Mesenchymal stem cell (in vitro differentiated cells and primary cell): ENCODE measurements around the gene CDYL2.

Experiments
- DNase-seq: peaks from one replicate; pipeline ENCODE4 v3.0.0-alpha.2; 2013
- H2AFZ ChIP-seq: one replicate; pipeline ENCODE4 v1.6.1; 2013; ENCODE audit warnings: low read depth, mild to moderate bottlenecking, control low read depth, inconsistent platforms, low read length, moderate library complexity
- H2AK5ac ChIP-seq: 2 replicates; pipeline ENCODE4 v1.6.1; 2013; ENCODE audit warnings: low read length, moderate library complexity, mild to moderate bottlenecking, inconsistent platforms; ENCODE audit not compliant: severe bottlenecking
- H2BK120ac ChIP-seq: one replicate; pipeline ENCODE4 v1.6.1; 2013; ENCODE audit warnings: low read depth, mild to moderate bottlenecking, inconsistent platforms, low read length, moderate library complexity
- H2BK12ac ChIP-seq, 2 experiments: one replicate each; pipeline ENCODE4 v1.6.1; 2013; ENCODE audit warnings: inconsistent platforms in 2 of 2, low read length in 2 of 2, mild to moderate bottlenecking in 2 of 2, moderate library complexity in 2 of 2, control low read depth in 1 of 2
- H2BK15ac ChIP-seq: one replicate; pipeline ENCODE4 v1.6.1; 2013; ENCODE audit warnings: mild to moderate bottlenecking, low read depth, inconsistent platforms; ENCODE audit not compliant: poor library complexity, severe bottlenecking
- H2BK5ac ChIP-seq: 2 replicates; pipeline ENCODE4 v1.6.1; 2013; ENCODE audit warnings: low read depth, mild to moderate bottlenecking, low read length, control low read depth, inconsistent platforms; ENCODE audit not compliant: poor library complexity, severe bottlenecking
- H3K14ac ChIP-seq, 2 experiments: one replicate each; pipeline ENCODE4 v1.6.1; 2013; ENCODE audit warnings: inconsistent platforms in 2 of 2, low read length in 2 of 2, control low read depth in 1 of 2, mild to moderate bottlenecking in 1 of 2, moderate library complexity in 1 of 2
- H3K18ac ChIP-seq, 2 experiments: one replicate each; pipeline ENCODE4 v1.6.1; 2013; ENCODE audit warnings: inconsistent platforms in 2 of 2, low read length in 2 of 2, control low read depth in 1 of 2, low read depth in 1 of 2, mild to moderate bottlenecking in 1 of 2
- H3K23ac ChIP-seq, 2 experiments: one replicate each; pipeline ENCODE4 v1.6.1; 2013; ENCODE audit warnings: inconsistent platforms in 2 of 2, low read length in 2 of 2, mild to moderate bottlenecking in 2 of 2, moderate library complexity in 2 of 2, control low read depth in 1 of 2
- H3K27ac ChIP-seq: 2 replicates; pipeline ENCODE4 v1.5.1; 2013; ENCODE audit warnings: mild to moderate bottlenecking, moderate library complexity, low read length, control low read depth, inconsistent platforms; ENCODE audit not compliant: poor library complexity, severe bottlenecking
- H3K27me3 ChIP-seq, 2 experiments: 2 replicates each; pipeline versions ENCODE4 v1.6.1 to v1.7.0; 2013; ENCODE audit warnings: low read length in 2 of 2, mild to moderate bottlenecking in 2 of 2, moderate library complexity in 2 of 2, control low read depth in 1 of 2, inconsistent platforms in 1 of 2; ENCODE audit not compliant: control insufficient read depth in 1 of 2, insufficient read depth in 1 of 2
- H3K36me3 ChIP-seq, 2 experiments: 2 replicates each; pipeline versions ENCODE4 v1.6.1 to v1.7.0; 2013; ENCODE audit warnings: low read length in 2 of 2, control low read depth in 1 of 2, inconsistent platforms in 1 of 2, low read depth in 1 of 2, mild to moderate bottlenecking in 1 of 2; ENCODE audit not compliant: insufficient read depth in 2 of 2, control insufficient read depth in 1 of 2
- H3K4ac ChIP-seq, 2 experiments: one replicate each; pipeline ENCODE4 v1.6.1; 2013; ENCODE audit warnings: inconsistent platforms in 2 of 2, low read length in 2 of 2, mild to moderate bottlenecking in 2 of 2, moderate library complexity in 2 of 2, control low read depth in 1 of 2, low read depth in 1 of 2
- H3K4me1 ChIP-seq: 2 replicates; pipeline ENCODE4 v1.6.1; 2013; ENCODE audit warnings: low read depth, low read length, control low read depth; ENCODE audit not compliant: control insufficient read depth, insufficient read depth
- H3K4me2 ChIP-seq: 2 replicates; pipeline ENCODE4 v1.6.1; 2013; ENCODE audit warnings: low read length, mild to moderate bottlenecking, inconsistent platforms; ENCODE audit not compliant: poor library complexity, severe bottlenecking
- H3K4me3 ChIP-seq, 2 experiments: 2 replicates each; pipeline versions ENCODE4 v1.5.1 to v1.7.0; 2013; ENCODE audit warnings: low read length in 2 of 2, mild to moderate bottlenecking in 2 of 2, control low read depth in 1 of 2, low read depth in 1 of 2; ENCODE audit not compliant: insufficient read depth in 1 of 2
- H3K79me1 ChIP-seq: replicated peaks from 2 replicates; pipeline ENCODE4 v1.6.1; 2013; ENCODE audit warnings: mild to moderate bottlenecking, control low read depth, low read length, inconsistent platforms; ENCODE audit not compliant: poor library complexity, severe bottlenecking
- H3K9ac ChIP-seq: 2 replicates; pipeline ENCODE4 v1.7.0; 2013; ENCODE audit warnings: mild to moderate bottlenecking, low read length, moderate library complexity
- H3K9me3 ChIP-seq: 2 replicates; pipeline ENCODE4 v1.7.0; 2013; ENCODE audit warnings: mild to moderate bottlenecking, low read length; ENCODE audit not compliant: control insufficient read depth
- H4K8ac ChIP-seq: one replicate; pipeline ENCODE4 v1.6.1; 2013; ENCODE audit warnings: inconsistent platforms, mild to moderate bottlenecking, low read length, moderate library complexity
- H4K91ac ChIP-seq: one replicate; pipeline ENCODE4 v1.6.1; 2013; ENCODE audit warnings: mild to moderate bottlenecking, low read length, inconsistent platforms
- WGBS: methylation state at CpG from one replicate; pipeline ENCODE4 v1.1.7; 2013; ENCODE audit warnings: mixed read lengths; 5-methylcytosine and 5-hydroxymethylcytosine counted together

CDYL2 gene

GRCh38 chr16:80680839-80681238 is 123.6 kb downstream of the CDYL2 start:
- no peaks in the 10 kb centered on the region for H3K79me1 ChIP-seq
- H4K91ac ChIP-seq: no peak overlapping the region
- H2AK5ac ChIP-seq: no peak overlapping the region
- H2BK12ac ChIP-seq: no peak overlapping the region
- no peaks in the 10 kb centered on the region for H3K9me3 ChIP-seq
- no peak overlapping the region for H3K18ac ChIP-seq
- no peak overlapping the region for H2BK15ac ChIP-seq
- H2BK120ac ChIP-seq: no peak overlapping the region
- H3K14ac ChIP-seq: no peak overlapping the region
- WGBS: 59% methylated on average over 3 of the region's 6 CpGs
- H3K27me3 ChIP-seq: no peaks in the 10 kb centered on the region
- no peak for DNase-seq
- H2BK5ac ChIP-seq: no peak overlapping the region
- H3K4ac ChIP-seq: no peak overlapping the region
- H3K36me3 ChIP-seq: no peaks in the 10 kb centered on the region
- H3K4me2 ChIP-seq: no peak overlapping the region
- no peak overlapping the region for H3K23ac ChIP-seq
- no peak overlapping the region for H4K8ac ChIP-seq
- H3K4me1 ChIP-seq: no peaks in the 10 kb centered on the region
- no peak overlapping the region for H3K4me3 ChIP-seq
- no peak overlapping the region for H3K9ac ChIP-seq
- H2AFZ ChIP-seq: no peak overlapping the region
- H3K27ac ChIP-seq: no peak overlapping the region

- no peak overlapping the region for H3K27ac ChIP-seq
- no peak for DNase-seq
- no peak overlapping the region for H3K9ac ChIP-seq
- no peak overlapping the region for H3K4me3 ChIP-seq
- H4K8ac ChIP-seq: no peak overlapping the region
- no peak overlapping the region for H2AK5ac ChIP-seq
- no peak overlapping the region for H2BK15ac ChIP-seq
- no peak overlapping the region for H3K14ac ChIP-seq
- H3K4ac ChIP-seq: no peak overlapping the region
- H3K4me1 ChIP-seq: no peaks in the 10 kb centered on the region
- no peak overlapping the region for H3K4me2 ChIP-seq
- H4K91ac ChIP-seq: no peak overlapping the region
- H2BK5ac ChIP-seq: no peak overlapping the region
- H3K27me3 ChIP-seq: no peaks in the 10 kb centered on the region
- no peak overlapping the region for H2BK12ac ChIP-seq
- H3K18ac ChIP-seq: no peak overlapping the region
- H2AFZ ChIP-seq: no peak overlapping the region
- H2BK120ac ChIP-seq: no peak overlapping the region
- no peaks in the 10 kb centered on the region for H3K79me1 ChIP-seq
- H3K23ac ChIP-seq: no peak overlapping the region
- WGBS: 62% methylated on average over 7 of the region's 7 CpGs
- no peaks in the 10 kb centered on the region for H3K9me3 ChIP-seq
- no peaks in the 10 kb centered on the region for H3K36me3 ChIP-seq
Observed at GRCh38 chr16:80680046-80680445, 124.4 kb downstream of the CDYL2 start.

- H3K27me3 ChIP-seq: no peaks in the 10 kb centered on the region
- no peak overlapping the region for H2BK15ac ChIP-seq
- H3K9ac ChIP-seq: no peak overlapping the region
- H3K27ac ChIP-seq: no peak overlapping the region
- no peak overlapping the region for H3K14ac ChIP-seq
- H2BK5ac ChIP-seq: no peak overlapping the region
- H4K91ac ChIP-seq: no peak overlapping the region
- H2BK120ac ChIP-seq: no peak overlapping the region
- no peak overlapping the region for H3K4me2 ChIP-seq
- H3K9me3 ChIP-seq: no peaks in the 10 kb centered on the region
- no peak overlapping the region for H3K4ac ChIP-seq
- no peak overlapping the region for H3K23ac ChIP-seq
- no peak for DNase-seq
- H2AK5ac ChIP-seq: no peak overlapping the region
- H3K36me3 ChIP-seq: no peaks in the 10 kb centered on the region
- WGBS: 20% methylated on average over 1 of the region's 1 CpG
- no peaks in the 10 kb centered on the region for H3K4me1 ChIP-seq
- H4K8ac ChIP-seq: no peak overlapping the region
- no peaks in the 10 kb centered on the region for H3K79me1 ChIP-seq
- H3K4me3 ChIP-seq: no peak overlapping the region
- H2BK12ac ChIP-seq: no peak overlapping the region
- no peak overlapping the region for H2AFZ ChIP-seq
- no peak overlapping the region for H3K18ac ChIP-seq
Observed at GRCh38 chr16:80674884-80675283, 129.5 kb downstream of the CDYL2 start.

- H3K4me3 ChIP-seq: no peak overlapping the region
- H2AK5ac ChIP-seq: no peak overlapping the region
- H2BK120ac ChIP-seq: no peak overlapping the region
- no peak overlapping the region for H3K27ac ChIP-seq
- no peaks in the 10 kb centered on the region for H3K9me3 ChIP-seq
- no peak overlapping the region for H4K91ac ChIP-seq
- H3K9ac ChIP-seq: no peak overlapping the region
- no peak overlapping the region for H3K4ac ChIP-seq
- no peak overlapping the region for H2AFZ ChIP-seq
- no peaks in the 10 kb centered on the region for H3K4me1 ChIP-seq
- DNase-seq: no peak
- H3K79me1 ChIP-seq: no peaks in the 10 kb centered on the region
- H2BK15ac ChIP-seq: no peak overlapping the region
- no peaks in the 10 kb centered on the region for H3K27me3 ChIP-seq
- no peak overlapping the region for H3K23ac ChIP-seq
- H2BK5ac ChIP-seq: no peak overlapping the region
- H3K36me3 ChIP-seq: no peaks in the 10 kb centered on the region
- H2BK12ac ChIP-seq: no peak overlapping the region
- H3K14ac ChIP-seq: no peak overlapping the region
- H4K8ac ChIP-seq: no peak overlapping the region
- no peak overlapping the region for H3K18ac ChIP-seq
- H3K4me2 ChIP-seq: no peak overlapping the region
Observed at GRCh38 chr16:80672379-80672778, 132.0 kb downstream of the CDYL2 start.
